AG09309 (cell line): Measurements from ENCODE around the gene MAT1A.

ENCODE experiments used
- DNase-seq: peaks from one replicate; pipeline ENCODE4 v3.0.0-alpha.2; 2010; ENCODE audit warnings: low read depth
- H3K4me3 ChIP-seq: 2 replicates; pipeline ENCODE4 v1.5.1; 2011; ENCODE audit warnings: mild to moderate bottlenecking, low read depth, low read length, moderate library complexity; ENCODE audit not compliant: control insufficient read depth
- TF ChIP-seq, protein P1 (sequence below): IDR thresholded peaks from 2 replicates; pipeline ENCODE4 v1.5.1; 2011; ENCODE audit warnings: mild to moderate bottlenecking, low read depth, low read length, inconsistent platforms; ENCODE audit not compliant: insufficient read depth, control insufficient read depth; ENCODE audit errors: missing control alignments

MAT1A gene

GRCh38 chr10:80268266-80268665, 21.2 kb downstream of the MAT1A start:
- H3K4me3 ChIP-seq: no peak overlapping the region
- DNase-seq: no peak
- TF ChIP-seq, protein P1, sequence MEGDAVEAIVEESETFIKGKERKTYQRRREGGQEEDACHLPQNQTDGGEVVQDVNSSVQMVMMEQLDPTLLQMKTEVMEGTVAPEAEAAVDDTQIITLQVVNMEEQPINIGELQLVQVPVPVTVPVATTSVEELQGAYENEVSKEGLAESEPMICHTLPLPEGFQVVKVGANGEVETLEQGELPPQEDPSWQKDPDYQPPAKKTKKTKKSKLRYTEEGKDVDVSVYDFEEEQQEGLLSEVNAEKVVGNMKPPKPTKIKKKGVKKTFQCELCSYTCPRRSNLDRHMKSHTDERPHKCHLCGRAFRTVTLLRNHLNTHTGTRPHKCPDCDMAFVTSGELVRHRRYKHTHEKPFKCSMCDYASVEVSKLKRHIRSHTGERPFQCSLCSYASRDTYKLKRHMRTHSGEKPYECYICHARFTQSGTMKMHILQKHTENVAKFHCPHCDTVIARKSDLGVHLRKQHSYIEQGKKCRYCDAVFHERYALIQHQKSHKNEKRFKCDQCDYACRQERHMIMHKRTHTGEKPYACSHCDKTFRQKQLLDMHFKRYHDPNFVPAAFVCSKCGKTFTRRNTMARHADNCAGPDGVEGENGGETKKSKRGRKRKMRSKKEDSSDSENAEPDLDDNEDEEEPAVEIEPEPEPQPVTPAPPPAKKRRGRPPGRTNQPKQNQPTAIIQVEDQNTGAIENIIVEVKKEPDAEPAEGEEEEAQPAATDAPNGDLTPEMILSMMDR: no peak

- DNase-seq: no peak
- TF ChIP-seq, protein P1: no peak
- H3K4me3 ChIP-seq: no peak overlapping the region
Observed at GRCh38 chr10:80266513-80266863, 23.0 kb downstream of the MAT1A start.

DNA sequence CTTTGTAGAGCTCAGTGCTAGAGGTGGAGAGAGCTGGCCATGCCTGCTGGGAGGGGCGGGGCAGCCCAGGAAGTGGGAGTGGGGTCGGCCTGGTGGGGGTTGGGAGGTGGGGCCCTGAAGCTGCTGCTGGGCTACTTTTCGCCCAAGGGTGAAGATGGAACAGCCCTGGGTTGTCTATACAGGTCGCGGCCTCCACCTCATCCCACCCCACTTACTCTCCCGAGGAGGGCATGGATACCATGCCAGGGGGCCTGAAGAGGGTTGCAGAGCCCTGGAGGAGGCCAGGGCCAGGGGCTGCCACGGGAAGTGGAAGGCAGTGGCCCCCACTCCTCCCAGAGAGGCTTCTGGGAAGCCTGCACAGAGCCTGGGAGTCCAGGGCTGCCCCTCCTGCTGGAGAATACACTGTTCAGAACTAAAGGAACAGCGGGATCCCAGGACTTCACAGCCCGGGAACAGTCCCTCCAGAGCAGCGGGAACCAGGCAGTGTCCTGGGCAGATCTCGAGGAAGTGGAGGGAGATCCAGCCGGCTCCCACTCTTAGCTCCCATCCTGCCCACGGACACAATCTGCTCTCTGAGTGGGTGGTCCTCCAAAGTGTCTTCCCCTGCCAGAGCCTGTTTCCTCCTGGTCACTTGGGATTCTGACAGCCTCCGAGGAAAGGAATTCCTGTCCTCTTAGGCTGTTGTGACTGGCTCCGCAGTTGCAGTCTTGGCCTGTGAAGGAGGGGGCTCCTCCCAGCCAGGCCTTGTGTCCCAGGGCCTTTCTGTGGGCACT, 23.5 kb downstream of the MAT1A start:
- H3K4me3 ChIP-seq: no peak overlapping the region
- TF ChIP-seq, protein P1: no peak
- DNase-seq: no peak

GRCh38 chr10:80264081-80265056, 25.1 kb downstream of the MAT1A start:
- DNase-seq: no peak
- H3K4me3 ChIP-seq: no peak overlapping the region
- TF ChIP-seq, protein P1: no peak

DNA sequence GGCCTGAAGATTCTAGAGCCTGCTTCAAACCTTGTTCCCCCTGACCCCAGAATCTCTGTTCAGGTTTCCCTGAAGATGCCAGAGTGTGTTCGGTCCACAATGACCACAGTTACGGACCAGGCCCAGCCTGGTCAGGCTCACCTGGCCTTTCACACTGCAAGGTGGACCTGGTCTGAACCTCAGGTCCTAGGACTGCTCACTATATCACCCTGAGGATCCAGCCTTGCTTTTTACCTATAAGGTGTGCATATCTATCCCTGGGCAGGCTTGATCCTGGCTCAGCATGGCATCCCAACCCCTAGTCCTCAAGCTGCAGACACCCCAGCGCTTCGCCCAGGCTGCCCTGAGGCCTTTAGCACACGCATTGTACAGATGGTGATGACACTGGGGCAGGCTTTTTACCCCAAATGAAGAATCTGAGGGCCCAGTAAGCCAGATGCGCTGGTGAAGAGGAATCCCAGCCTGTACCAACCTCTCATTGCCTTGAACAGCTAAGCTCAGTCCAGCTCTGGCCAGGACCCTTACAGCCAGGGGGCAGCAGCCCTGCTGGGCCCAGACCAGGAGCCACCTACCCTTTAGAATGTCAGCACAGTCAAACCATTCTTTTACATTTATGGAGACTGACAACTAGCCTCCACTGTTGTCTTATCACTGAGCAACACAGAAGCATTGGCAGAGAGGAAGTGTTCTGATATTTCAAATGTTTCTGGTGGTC, 28.0 kb downstream of the MAT1A start:
- no peak overlapping the region for H3K4me3 ChIP-seq
- no peak for DNase-seq
- TF ChIP-seq, protein P1: no peak
